NCI-H82 (cell line): ENCODE results near the gene PPP3CA.

Experiments
- DNase-seq: peaks from one replicate; lab custom pipeline; 2025; lab: John Stamatoyannopoulos, UW

The PPP3CA gene

DNA sequence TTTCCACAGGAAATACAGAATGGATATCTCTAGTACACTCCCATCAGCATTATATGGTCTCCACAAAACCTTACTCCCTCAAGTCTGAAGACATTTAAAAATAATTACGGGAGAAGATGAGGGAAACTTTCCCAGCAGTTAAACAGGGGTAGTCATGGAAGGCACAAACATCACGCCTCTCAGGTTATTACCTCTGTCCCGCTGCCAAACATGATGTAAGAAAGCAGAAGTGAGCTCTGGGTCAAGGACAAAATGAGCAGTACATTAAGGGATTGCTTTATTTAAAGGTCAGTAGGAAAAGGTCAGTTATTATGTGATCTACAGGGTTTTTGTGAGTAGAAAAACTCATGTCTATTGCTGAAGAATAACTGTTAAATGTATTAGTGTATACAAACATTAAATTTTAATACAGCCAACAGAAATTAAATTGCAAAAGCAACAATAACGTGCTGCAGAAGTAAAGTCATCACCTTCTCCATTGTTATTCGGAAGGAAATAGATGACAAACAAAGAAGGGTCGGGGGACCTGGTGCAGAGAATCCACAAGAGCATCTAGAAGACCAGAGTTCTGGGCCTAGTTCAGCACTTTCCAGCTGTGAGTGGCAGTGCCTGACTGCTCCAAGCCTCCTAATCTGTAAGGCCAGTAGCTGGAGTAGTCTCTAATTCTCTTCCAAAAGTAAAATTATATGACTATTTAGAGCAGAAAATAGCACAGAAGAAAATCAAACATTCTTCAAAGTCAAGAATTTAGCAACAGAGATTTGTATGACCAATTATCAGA lies 171.2 kb downstream of the PPP3CA start:
- DNase-seq, result no peak

DNA sequence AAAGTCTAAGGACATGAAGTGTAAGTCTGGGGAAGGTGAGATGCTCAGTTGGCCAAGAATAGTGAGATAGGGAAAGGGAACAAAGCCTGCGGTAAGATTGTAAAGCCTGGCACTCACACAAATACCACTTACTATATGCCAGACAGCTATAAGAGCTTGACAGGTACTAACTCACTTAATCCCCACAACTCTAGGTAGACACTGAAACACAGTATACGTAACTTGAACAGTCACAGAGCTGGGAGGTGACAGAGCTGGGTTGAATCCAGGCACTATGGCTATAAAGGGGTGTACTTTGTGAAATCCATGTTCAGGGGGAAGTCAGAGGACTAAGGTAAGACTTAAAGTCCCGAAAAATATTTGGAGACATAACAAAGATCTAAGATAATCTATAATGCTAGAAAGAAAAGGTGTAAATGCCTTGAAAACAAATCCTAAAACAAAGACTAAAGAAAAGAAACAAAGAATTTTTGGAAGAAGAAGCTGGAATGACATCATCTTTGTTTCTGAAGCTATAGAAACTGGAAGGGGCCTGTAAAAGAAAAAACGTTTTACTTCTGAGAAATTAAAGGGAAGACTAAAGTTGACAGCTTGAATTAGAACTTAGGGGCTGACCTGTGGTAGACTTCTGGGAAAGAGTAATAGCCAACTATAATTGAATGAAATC lies 172.5 kb downstream of the PPP3CA start:
- DNase-seq, result peak; percentile 3

DNA sequence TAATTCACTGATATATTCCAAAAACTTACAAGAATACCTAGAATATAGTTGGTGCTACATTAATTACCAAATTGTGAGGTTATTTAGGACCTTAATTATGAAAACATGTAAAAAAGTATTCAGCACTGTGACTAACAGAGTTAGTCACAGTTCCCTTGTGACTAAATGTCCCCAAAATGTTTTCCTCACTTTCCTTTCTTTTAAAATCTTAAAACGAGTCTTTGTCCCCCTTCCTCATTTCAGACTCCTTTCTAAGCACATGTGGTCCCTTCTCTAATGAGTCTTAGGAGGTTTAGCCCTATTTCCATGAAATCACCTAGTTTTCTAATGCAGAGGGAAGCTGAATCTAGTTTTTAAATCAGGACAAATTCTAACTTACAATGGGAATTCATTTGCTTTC lies 175.0 kb downstream of the PPP3CA start:
- DNase-seq, result no peak

DNA sequence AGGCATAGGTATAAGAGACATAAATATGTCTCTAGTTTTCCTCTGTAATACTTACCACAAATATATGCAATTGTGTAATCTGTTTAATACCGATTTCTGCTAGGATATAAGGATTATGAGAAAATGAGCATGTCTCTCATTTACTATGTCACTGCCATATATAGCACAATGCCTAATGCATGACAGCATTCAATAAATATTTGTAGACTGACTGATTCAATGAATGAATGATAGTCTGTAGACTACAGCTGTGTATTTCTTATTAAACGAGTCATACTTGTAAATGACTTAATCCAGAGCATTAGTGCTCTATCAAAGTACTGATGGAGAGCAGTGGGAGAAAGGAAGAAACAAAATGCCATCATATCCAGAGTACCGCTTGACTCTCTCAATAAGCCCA lies 175.6 kb downstream of the PPP3CA start:
- no peak for DNase-seq

DNA sequence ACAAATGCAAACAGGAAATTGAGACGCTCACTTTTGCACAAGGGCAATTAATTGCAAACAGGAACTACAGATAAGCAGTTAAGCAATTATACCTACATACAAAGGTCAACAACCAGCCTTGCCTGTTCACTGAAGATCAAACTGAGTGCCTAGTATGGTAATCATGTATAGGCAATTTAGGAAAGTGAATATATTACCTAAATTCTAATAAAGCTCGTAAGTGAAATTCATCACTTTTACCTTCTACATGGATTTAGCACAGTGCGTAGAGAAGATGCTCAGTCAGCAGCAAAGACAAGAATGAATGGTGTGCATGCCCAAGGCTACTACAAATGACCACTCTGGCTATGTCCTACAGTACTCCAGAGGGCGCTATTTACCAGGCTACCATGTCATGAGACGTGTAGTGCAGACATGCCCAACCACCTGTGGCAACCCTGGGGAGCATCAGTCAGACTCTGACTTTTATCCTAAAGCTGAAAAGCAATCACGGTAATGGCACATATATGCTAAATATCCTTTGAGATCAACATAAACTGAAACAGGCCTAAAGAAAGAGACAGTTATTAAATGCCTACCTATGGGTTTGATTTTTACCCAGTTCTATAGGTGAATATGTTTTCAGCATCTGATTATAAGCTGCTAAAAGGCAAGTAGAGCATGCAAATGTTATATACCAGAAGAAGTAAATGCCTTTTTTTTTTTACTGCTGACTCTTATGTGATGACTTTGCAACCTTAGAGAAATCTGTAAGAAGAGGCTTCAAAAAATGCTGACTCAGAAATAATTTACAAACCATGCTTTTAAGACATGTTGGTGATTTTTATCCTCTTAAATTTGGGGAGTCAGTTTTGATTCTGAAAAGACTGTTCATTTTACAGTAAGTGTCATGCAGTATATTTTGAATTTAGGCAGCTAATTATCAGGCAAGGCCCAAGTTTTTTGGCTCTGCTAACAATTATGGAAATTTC lies 178.0 kb downstream of the PPP3CA start:
- DNase-seq, result peak; percentile 85

DNA sequence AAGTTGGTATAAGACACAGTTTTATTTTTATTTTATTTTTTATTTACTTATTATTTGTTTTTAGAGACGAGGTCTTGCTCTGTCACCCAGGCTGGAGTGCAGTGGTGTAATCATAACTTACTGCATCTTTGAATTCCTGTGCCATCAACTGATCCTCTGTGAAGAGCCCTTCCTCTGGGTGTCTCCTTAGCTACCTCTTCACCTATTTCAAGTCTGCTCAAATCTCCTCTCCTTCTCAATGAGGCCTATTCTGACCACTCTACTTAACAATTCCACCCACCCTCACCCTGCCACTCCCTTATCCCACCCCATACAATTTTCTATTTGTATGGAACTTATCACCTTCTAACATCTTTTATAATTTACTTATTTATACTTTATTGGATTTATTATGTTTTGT lies 183.4 kb downstream of the PPP3CA start:
- no peak for DNase-seq

DNA sequence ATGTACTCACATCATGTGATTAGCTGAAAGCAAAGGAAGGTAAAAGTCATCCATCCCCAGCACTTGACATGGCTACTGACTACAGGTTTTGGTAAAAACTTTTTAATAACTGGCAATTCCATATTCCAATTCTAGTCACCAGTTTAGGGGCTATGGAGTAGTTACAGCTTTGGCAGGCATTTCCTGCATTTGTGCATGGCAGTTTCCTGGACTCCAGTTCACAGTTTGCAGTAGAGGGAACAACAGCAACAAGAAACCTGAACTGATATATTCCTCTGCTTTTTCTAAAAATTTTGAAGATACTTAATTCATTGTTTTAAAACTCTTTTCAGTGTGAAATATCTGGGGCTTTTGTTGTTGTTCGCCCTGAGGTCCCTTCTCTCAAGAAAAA lies 184.3 kb downstream of the PPP3CA start:
- DNase-seq, result no peak

DNA sequence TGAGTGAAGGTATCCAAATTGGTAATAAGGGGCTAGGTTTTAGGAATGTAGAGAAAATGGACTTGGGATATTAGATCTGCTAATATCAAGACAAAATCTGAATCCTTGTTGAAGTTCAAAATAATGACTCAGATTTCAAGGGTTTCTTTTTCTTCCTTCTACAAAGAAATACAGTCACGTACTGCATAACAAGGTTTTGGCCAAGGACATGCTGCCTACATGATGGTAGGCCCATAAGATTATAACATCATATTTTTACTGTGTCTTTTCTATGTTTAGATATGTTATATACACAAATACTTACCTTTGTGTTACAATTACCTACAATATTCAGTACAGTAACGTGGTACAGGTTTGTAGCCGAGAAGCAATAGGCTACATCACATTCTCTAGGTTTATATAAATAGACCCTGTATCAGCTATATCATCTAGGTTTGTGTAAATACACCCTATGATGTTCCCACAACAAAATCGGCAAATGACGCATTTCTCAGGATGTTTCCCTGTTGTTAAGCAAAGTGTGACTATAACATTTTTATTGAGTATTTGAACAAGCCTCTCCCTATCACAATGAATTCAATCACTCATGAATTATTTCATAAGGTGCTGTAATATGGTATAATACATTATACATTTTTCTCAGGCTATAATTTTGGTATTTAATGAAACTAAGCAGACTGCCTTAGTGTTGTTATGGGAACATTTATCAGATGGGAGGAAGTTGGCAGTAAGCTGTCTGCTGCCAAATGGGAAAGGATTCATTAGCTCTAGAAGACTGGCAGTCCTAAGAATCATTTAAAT lies 186.3 kb downstream of the PPP3CA start:
- DNase-seq, result no peak

DNA sequence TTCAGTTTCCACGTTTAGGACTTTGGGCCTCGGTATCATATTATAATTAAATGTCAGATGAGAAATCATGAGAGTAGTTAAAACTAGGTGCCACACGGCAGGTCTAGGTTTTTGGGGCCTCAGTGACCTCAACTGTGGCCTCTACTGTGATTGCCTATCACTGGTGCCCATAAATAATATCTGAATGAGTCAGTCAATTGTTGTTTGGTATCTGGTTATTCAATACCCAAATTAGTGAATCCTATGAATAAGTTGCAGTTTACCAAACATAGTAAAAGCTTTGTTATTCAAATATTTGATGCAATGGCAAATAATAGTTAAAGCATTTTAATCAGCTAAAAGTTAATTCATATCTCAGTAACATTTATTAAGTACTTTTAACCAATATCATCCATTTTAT lies 188.8 kb downstream of the PPP3CA start:
- no peak for DNase-seq

DNA sequence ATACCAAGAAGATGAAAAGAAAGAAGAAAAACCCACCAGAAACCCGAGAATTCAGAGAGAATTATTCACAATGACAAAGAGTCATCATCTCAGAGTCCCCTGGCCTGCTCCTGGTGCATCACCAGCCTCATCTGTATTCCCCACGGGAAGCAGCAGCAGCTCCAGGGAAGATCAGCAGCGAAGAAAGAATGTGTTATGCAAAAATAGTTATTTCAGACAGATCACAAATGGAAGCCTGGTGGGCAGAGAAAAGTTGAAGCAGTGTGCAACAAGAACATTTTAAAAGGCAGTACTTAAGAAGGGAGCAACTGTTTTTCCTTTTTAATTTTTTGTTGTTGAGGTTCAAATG lies 189.2 kb downstream of the PPP3CA start:
- no peak for DNase-seq

DNA sequence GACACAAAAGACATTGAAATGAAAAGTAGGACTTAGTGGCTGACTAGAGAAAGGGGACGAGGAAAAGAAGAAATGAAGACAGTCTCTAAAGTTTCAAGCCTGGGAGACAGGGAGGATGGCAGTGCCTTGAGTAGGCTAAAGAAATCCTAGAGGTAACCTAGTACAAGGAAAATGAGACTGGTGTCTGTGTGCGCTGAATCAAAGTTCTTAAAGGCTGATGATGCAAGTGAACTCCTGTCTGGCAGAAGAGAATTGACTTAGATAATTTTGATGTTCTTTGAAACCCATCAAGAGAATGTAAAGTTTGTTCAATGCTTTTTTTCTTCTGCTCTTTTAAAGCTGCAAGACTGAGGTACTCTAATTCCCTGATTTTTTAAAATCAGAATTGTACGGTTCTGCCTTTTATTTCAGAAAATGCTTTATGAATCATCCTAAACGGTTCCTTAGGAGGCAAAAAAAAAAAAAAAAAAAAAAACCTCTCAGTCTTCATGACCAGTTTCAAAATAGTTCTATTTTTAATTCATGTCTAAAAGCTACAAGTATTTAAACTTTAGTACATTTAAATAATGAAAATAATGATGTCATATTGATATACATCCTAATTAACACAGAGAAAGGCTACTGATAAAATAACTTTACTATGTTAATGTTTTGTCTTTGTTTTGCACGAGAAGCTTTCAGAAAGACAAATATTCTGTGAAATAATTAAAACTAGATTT lies 189.8 kb downstream of the PPP3CA start:
- no peak for DNase-seq

DNA sequence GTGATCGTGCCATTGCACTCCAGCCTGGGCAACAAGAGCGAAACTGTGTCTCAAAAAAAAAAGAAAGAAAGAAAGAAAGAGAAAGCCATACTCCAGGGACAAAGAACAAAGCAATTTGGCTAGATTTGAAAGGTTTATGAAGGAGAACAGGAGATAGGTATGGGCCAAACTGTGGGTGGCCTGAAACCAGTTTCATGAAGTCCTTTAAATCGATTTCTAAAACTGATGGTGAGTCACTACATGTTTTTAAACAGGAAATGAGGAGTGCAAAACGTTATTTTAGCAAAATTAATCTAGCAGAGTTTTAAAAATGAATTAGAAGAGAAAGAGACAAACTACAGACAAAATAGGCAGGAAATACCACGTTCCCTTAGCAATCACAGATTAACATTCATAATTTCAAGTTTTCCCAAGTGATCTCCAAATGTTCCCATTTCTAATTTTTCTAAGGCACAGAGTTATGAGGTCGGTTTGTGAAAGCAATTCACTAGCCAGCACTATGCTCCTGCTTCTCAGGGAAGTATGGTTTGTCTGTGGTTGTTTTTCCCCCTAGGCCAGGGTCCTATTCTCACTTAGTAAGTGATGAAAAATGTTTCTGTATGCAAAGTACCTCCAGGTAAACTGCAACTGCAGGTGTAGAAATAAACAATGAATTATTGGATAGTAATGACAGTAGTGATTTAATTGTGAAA lies 190.6 kb downstream of the PPP3CA start:
- DNase-seq, result no peak

DNA sequence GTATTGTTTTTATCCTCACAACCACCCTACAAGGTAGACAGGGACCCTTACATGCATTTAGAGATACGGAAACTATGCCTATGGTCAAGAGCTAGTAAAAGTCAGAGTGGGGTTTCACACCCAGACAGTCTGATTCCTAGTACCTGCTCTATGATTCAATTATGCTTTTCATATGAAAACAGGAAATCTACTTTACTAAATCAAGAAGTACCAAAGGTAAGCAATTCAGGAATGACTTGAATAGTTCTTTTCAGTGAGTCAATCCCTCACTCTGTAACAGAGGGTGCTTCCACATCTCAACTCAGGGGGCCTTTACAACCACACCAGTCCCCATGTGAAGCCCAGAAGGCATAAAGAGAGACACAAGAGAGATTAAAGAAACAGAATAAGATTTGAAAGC lies 191.4 kb downstream of the PPP3CA start:
- DNase-seq, result no peak

DNA sequence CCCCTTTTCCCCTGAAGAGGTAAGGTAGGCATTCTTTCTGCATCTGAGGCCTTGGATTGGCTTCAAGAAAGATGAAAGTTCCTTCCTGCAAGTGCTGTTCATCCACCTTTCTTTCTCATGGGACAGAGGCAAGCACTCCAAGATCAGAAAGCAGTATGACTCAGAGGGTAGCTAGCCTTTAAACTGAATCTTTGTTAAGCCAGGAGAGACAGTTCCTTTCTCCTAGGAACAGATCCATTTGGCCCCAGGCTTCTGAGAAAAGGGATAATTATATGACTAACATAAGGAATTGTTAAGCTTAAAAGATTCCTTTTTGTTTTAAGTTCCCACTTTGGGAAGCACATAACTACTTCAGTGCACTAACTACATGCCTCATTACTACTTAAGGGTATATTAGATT lies 192.0 kb downstream of the PPP3CA start:
- DNase-seq, result no peak

DNA sequence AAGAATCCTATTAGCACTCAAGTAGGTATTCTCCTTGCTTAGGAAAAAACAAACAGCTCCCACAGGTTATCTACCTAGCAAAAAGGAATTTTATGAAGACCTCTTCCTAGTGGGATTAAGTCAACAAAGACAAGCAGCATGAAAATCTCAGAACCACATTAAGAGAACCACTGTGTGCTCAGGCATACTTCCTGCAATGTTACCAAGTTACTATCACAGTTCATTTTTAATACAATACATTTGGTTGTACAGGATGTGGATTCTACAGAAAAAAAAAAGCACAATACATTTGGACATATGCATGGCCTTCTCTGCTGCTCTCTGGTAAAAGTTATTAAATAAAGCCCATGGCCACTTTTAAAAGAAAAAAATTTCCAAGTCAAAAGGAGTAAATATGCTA lies 193.7 kb downstream of the PPP3CA start:
- no peak for DNase-seq

DNA sequence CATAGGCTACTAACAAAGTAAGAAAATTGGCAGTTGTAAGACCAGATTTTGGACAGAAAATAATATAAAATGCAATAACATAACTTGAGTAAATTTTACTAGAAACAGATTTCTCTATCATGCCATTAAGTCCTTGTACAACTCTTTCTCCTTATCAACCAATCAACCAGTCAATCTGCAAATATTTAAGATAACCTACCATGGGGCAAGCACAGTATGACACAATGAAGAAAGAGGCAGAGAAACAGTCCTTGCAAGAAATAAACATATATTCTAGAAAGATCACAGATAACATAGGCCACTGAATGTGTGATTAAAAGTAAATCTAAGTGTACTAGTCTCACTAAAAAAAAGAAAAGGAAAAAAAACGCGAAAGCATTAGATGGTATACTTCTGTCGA lies 194.8 kb downstream of the PPP3CA start:
- DNase-seq, result no peak

DNA sequence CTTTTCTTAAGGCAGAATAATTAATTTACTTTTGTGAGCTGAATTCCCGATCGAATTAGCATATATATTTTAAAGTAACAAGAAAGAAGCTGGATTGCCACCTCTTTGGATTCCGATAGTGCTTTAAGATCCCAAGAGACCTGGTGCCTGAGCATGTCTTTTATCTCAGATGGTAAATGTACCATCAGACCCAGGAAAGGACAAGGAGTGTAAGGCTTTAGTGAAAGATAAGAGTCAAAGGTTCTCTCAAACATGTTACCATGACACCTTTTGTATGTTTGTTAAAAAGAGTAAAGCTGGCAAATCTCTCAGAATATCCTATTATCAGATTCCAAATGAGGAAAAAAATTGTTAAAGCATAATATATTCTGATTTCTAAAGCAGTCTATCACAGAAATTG lies 198.8 kb downstream of the PPP3CA start:
- DNase-seq, result no peak

DNA sequence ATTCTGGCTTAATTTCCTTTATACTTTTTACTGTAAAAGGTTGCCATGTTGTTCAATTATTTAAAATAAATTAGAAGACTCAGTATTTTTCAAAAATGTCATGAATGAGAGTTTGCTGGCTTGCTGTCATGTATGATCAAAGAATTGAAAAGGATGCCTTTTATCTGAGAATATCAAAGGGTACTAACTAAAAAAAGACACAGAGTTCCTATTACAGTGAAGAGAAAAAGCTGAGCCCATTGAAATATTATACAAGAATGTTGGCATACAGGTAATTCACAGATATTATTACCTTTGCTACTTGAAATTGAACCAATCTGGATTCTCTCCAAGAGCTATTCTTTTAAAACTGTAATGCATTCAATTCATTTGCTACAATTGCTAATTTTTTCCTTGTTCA lies 200.0 kb downstream of the PPP3CA start:
- no peak for DNase-seq

DNA sequence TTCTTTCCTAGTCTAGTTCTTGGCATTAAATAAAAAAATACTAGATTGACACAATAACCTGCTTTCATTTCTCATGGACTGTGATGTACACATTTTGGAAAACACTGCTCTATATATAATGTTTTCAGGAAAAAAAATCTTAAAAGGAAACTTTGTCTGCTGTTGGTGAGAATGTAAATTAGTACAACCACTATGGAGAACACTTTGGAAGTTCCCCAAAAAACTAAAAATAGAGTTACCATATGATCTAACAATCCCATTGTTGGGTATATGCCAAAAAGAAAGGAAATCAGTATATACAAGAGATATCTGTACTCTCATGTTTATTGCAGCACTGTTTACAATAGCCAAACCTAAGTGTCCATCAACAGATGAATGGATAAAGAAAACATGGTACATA lies 202.3 kb downstream of the PPP3CA start:
- DNase-seq, result no peak

DNA sequence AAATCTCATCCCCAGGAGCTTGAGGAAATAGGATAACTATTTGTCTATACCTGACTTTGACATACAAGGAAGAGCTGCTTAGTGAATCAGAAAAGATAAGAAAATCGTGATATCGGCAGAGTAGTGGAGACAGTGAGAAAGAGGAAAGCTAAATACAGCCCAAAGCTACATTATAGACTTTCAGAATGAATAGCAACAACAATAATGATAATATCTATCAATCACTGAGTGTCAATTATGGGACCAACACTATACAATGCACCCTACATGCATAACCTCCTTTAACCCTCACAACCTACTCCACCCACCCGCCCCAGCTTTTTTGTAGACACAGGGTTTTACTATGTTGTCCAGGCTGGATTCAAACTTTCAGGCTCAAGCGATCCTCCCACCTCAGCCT lies 205.1 kb downstream of the PPP3CA start:
- DNase-seq, result no peak

DNA sequence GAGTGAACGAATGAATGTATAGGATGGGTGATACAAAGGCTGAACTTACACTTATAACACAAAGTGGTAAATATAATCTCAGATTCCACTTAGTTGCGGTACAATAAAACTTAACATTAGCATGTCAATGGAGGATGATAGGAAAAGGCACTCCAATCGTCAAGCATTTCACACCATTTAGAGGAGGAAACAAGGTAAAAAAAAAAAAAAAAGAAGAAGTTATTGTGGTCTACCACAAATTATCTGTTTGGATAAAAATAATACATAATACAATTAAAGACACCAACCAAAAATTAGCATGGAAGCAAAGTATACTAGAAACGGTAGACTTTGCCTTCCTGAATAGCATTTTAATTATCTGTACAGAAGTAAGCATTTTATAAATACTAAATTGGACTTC lies 205.5 kb downstream of the PPP3CA start:
- no peak for DNase-seq
